ENCODE results near the gene ZC3H13.

Gene ZC3H13

DNA sequence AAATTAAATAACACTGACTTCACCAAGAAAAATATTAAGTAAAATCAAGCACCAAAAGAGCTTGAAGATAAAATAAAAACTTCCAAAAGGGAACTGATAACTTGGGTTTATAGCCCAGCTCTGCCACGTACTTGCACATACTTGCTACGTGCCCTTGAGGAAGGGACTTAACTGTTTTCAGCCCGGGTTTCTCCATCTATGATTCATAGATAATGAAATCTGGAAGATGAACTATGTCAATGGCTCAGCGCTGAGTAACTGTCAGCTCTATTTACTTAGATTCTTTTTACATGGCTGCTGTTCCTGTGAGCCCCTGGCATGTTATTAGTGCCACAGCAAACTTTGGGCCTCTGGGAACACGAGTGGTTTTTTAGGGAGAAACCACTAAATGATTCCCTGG lies 9.6 kb upstream of the ZC3H13 start:
- in situ Hi-C loops (cut with MboI; ENCODE audit: low sequenced_read_pairs): no loop called here

DNA sequence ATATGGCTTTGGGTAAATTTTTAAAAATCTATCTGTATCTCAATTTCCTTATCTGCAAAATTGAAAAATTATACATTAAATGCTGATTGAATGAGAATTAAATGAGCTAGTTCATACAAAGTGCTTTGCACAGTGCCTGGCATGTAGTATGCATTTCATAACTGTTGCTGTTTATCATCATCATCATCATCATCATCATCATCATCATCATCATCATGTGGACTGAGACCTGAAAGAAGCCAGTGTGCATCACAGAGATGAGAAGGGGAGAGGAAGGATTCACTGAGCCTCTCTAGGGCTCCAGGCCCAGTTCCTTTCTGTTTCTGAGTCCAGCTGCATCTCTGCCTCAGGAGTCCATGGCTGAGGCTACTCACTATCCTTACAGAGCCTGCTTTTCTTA lies 6.9 kb upstream of the ZC3H13 start:
- in situ Hi-C loops (cut with MboI; ENCODE audit: low sequenced_read_pairs): no loop called here

DNA sequence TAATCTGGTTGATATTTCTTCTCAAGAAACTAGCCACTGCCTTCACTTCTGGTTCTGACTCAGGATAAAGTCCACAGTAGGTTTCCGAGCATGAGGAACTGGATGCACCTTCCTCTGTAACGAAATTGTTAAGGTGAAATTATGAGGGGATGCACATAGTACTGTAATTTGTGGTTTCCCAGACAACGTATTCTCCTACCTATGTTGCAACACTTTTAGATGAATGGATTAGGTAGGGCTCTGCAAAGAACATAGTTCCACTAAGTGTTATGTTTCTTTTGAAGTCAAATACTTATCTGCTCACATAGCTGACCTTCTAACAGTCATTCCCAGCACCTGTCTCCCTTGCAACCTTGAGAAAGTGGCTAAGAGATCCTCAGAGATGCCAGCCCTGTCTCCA lies 5.7 kb upstream of the ZC3H13 start:
- in situ Hi-C loops (cut with MboI; ENCODE audit: low sequenced_read_pairs): no loop called here

DNA sequence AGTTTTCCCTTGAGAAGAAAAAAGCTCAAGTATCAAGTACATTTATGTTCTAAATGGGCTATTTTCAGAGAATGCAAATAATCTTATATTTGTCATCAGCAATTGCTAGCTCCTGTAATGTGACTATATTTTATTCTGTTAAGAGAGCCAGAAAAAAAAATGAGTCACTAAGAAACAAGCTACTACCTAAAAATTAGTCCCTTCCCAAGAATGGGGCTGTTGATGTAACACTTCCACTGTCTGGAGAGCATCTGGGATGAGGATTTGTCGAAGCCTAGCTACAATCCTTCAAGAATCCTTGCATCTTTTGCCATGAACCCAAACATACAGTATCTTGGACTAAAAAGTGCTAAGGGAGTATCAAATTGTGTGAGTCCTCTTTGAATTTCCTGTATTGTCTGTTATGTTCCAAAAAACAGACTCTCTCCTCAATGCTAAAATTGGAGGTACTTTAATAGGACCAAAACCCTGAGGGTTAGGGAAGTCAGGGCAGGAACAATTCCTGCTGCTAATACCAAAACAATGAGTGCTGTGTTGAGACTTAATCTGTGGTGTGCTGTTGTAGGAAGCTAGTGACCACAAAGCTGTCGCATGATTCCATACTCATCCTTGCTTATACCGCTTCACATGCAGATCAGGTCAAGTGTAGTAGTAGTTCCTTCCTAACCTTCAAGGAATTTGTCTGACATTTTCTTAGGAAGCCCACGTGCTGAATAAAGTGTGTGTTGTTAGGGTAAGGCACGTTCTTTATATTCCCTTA lies 4.9 kb upstream of the ZC3H13 start:
- in situ Hi-C loops (cut with MboI; ENCODE audit: low sequenced_read_pairs): no loop called here

DNA sequence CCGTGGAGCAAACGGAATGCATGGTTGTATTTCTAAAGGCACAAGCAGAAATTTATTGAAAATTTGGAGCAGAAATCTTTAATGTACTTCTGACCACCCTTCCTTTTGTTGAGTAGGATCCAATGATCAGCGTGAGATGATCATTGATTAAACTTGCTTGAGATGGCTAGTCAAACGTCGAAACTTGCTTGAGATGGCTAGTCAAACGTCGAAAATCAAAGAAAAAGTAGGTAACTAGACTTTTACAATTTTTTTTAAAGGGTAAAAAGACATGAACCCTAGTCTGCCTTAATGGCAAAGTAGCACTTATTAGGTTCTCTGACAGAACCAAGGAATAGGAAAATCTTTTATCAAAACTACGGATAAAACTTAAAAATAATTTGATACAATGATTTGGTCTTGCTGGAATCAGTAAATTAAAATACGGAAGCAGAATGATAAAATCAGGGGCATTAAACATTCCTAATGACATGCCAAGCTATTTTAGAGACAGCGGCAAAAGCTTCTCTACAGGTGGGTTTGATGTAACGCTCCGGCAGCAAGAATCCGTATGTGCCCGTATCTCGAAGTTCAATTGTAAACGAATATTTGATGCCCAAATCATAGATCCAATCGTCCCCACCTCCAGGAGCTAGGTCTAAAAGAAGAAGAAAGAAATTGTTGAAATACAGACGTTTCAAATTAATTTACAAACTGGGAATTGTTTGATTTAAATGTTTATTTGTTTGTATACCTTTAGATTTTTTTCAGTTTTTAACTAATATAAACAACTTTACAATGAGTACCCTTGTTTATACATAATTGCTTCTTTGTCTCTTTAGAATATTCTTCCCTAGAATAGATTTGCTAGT lies 841 bp upstream of the ZC3H13 start:
- in situ Hi-C loops (cut with MboI; ENCODE audit: low sequenced_read_pairs): no loop called here

DNA sequence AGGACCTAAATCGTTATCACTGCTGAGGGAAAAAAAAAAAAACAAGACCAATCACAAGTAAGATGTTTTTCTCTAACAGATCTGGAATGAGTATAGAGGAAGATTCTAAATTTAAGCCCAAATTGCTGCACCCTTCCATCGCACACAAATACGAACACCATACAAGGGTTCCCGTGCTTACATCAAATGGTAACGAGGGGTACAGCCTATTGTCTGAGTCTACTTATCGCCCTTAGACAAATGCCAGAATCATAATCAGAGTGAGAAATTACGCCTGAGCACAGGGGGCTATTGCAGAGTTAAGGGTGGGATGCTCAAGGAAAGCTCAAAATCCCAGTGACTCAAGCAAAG lies 603 bp downstream of the ZC3H13 start:
- in situ Hi-C loops (cut with MboI; ENCODE audit: low sequenced_read_pairs): no loop called here

DNA sequence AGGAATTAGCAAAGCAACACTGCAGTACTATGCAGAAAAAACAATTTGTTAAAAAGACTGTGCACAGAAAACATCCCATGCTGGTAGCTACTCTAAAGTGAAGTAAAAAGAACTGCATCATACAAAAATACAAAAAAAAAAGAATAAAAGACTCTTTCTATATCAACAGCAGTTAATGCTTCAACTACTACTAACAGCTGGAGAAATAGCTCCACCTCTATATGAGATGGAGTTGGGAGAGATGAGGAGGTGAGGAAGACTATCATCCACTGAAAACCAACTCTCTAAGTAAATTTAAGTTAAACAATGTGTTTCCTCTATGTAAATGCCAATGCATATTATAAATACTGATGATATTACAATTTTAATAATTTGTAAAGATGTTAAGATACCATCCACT lies 1.8 kb downstream of the ZC3H13 start:
- in situ Hi-C loops (cut with MboI; ENCODE audit: low sequenced_read_pairs): no loop called here

DNA sequence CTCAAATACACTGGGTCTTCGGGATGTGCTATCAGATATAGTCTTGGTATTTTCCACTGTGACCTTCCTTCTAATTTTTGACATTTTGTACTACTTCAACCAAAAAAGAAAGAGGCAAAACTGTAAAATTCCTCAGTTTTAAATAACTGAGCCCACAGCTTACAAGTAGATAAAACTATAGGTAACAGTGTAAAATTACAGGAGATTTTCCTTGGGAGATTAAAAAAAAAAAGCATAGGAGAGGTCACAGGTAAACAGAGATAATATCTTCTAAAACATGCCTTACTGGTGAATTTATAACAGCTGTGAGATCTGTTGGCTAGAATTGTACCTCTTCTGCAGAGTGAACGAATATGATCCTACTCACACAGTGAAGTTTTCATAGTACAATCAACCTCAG lies 7.1 kb downstream of the ZC3H13 start:
- in situ Hi-C loops (cut with MboI; ENCODE audit: low sequenced_read_pairs): no loop called here

DNA sequence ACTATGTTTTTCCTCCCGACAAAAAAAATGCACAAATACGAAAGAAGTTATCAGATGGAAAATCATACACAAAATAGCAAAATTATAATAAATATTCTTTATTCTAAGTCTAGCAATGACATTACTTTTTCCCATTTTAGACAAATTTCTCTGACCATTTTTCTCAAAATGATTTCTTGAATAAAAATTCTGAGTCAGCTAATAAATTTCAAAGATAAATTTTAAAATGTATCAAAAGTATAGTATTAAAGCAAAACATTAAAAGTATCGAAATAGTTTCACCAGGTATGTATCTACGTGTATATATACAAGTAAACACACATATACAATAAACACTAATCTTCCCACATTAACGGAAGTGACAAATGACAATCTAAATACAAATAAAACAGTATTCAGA lies 8.9 kb downstream of the ZC3H13 start:
- in situ Hi-C loops (cut with MboI; ENCODE audit: low sequenced_read_pairs): no loop called here

GRCh38 chr13:46041419-46041839 lies 11.1 kb downstream of the ZC3H13 start:
- in situ Hi-C loops (cut with MboI; ENCODE audit: low sequenced_read_pairs): no loop called here

GRCh38 chr13:46040763-46041162 lies 11.8 kb downstream of the ZC3H13 start:
- in situ Hi-C loops (cut with MboI; ENCODE audit: low sequenced_read_pairs): no loop called here

GRCh38 chr13:46039411-46040182 lies 12.9 kb downstream of the ZC3H13 start:
- in situ Hi-C loops (cut with MboI; ENCODE audit: low sequenced_read_pairs): no loop called here

GRCh38 chr13:46038296-46038695 lies 14.2 kb downstream of the ZC3H13 start:
- in situ Hi-C loops (cut with MboI; ENCODE audit: low sequenced_read_pairs): no loop called here

DNA sequence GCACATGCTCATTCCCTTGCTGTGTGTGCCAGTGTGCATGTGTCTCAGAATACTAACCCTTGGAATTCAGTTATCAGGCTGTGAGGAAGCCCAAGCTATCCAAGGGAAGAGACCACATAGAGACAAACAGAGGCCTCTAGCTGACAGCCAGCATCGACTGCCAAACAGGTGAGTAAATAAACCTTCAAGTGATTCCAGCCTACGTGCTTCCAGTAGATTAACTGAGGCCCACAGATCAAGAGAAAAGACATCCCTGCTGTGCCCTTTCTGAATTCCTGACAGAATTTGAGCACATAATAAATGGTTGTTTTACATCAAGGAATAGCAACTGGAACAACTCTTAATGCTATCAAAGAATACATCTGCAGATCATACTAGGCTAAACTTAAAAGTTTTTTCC lies 17.5 kb downstream of the ZC3H13 start:
- in situ Hi-C loops (cut with MboI; ENCODE audit: low sequenced_read_pairs): no loop called here

DNA sequence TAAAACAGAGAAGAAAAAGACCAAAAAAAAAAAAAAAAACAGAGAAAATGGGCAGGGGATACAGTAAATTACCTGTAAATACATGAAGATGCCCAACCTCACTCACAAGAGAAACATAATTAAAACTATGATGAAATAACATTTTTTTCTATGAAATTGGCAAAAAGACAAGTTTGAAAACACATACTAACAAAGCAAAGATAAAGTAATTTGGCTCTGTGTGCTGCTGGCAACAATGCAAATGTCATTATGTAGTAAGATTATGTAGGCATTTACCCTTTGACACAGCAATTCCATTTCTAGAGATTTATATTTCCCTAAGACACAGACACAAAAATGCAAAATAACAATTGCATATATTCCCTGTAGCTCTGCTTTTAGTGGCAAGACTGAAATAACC lies 20.2 kb downstream of the ZC3H13 start:
- in situ Hi-C loops (cut with MboI; ENCODE audit: low sequenced_read_pairs): no loop called here

DNA sequence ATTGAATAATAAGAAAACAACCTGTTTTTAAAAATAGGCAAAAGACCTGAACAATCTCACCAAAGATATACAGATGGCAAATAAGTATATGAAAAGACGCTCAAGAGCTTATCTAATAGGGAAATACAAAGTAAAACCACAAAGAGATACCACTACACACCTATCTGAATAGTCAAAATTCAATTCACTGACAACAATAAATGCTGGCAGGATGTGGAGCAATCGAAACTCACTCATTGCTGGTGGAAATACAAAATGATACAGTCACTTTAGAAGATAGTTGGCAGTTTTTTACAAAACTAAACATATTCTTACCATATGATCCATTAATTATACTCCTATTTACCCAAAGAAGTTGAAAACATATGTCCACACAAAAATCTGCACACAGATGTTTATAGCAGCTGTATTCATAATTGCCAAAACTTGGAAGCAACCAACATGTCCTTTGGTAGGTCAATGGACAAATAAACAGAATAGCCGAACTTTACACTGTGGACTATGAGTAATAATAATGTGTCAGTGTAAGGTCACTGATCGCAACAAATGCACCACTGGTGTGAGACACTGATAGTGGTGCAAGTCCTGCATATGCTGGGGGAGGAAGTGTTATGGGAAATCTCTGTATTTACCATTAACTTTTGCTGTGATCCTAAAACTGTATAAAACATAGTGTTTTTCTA lies 20.8 kb downstream of the ZC3H13 start:
- in situ Hi-C loops (cut with MboI; ENCODE audit: low sequenced_read_pairs): no loop called here

- in situ Hi-C loops (cut with MboI; ENCODE audit: low sequenced_read_pairs): no loop called here
Observed at GRCh38 chr13:46025157-46025556, 27.4 kb downstream of the ZC3H13 start.

DNA sequence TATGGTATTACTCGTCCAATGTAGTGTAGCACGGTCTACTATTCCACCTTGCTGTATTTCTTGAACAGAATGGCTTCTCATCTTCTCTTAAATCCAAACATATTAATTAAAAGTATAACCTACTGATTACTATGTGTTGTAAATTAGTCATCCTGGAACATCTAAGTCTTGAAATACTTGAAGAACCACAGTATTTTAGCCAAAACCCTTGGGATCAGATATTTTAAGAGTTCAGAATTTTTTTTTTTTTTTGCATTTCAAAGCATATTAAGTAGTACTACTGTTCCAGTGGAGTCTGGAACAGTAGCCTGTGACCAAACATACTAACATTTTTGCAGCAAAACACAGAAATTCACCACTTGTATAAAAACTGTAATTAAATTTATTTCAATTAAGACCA lies 30.1 kb downstream of the ZC3H13 start:
- in situ Hi-C loops (cut with MboI; ENCODE audit: low sequenced_read_pairs): no loop called here

DNA sequence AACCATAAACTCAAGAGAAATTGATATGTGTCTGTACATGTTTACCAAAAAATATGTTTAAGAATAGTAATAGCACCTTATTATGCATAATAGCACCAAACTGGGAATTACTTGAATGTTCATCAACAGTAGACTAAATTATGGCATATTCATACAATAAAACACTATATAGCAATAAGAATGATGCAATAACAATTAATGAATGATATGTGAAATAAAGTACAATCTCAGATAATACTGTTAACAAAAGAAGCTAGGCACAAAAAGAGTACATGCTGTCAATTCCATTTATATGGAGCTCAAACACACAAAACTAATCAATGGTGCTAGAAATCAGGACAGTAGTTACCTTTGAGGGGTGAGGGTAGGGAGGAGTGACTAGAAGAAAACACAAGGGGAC lies 36.3 kb downstream of the ZC3H13 start:
- in situ Hi-C loops (cut with MboI; ENCODE audit: low sequenced_read_pairs): no loop called here

GRCh38 chr13:46015366-46015765 lies 37.2 kb downstream of the ZC3H13 start:
- in situ Hi-C loops (cut with MboI; ENCODE audit: low sequenced_read_pairs): no loop called here

- in situ Hi-C loops (cut with MboI; ENCODE audit: low sequenced_read_pairs): no loop called here
Observed at GRCh38 chr13:46012404-46012803, 40.1 kb downstream of the ZC3H13 start.

All from HL-60/S4 treated with retinoic acid at 250 ng/mL for 4 days and 3 days (cell line).